Lower leg skin (tissue), 4 donors: ENCODE data around the gene PDS5A. TPM values are rescaled to one million over a fixed set of nuclear protein-coding genes. Genes with fewer than 3 reads are reported as not detected.

Source experiments
- DNase-seq, 2 donors: peaks; one replicate each; pipeline ENCODE4 v3.0.0-alpha.2; 2019; ENCODE audit warnings: low spot score in 2 of 2
- H3K4me3 ChIP-seq: fragments of 200-600 bp; sonication (generic); 2 replicates; pipeline ENCODE4 v1.5.1; 2017; ENCODE audit warnings: mild to moderate bottlenecking, low read depth; ENCODE audit not compliant: poor library complexity, severe bottlenecking
- POLR2A ChIP-seq, 2 donors: fragments of 450-650 bp; IDR thresholded peaks; one replicate each; pipeline ENCODE4 v1.6.1; 2016 to 2017; ENCODE audit warnings: antibody characterized with exemption in 2 of 2, mild to moderate bottlenecking in 1 of 2, moderate library complexity in 1 of 2
- WGBS, 2 donors: methylation state at CpG; one replicate each; pipeline ENCODE4 v1.1.5; 2018; 5-methylcytosine and 5-hydroxymethylcytosine counted together
- intact Hi-C: fragments of 100-400 bp; cut with DNase I; formaldehyde crosslinking; loops from one replicate; pipeline ENCODE4 v1.15.0; 2023; ENCODE audit warnings: low total_unique reads
- total RNA-seq, 4 donors: library from RNA; depleted of rRNA; stranded (reverse); fragments of >200 nt; gene quantifications; one replicate each; pipeline ENCODE4 v1.1.0, GENCODE V29; 2016
- TF ChIP-seq, protein P1 (sequence below), 3 donors: fragments of 450-650 bp; IDR thresholded peaks; one replicate each; pipeline ENCODE4 v1.5.1; 2016; ENCODE audit warnings: antibody characterized with exemption in 3 of 3, mild to moderate bottlenecking in 3 of 3, moderate library complexity in 2 of 3

Gene PDS5A
- total RNA-seq, 4 donors from 2014 or later, result 45.7 to 57.6 (median 53.5) TPM

- no peak overlapping the region for H3K4me3 ChIP-seq
- no peak for DNase-seq
- 94 to 97% methylated on average over 5 of the region's 5 CpGs for WGBS, 2 donors
- TF ChIP-seq, protein P1, sequence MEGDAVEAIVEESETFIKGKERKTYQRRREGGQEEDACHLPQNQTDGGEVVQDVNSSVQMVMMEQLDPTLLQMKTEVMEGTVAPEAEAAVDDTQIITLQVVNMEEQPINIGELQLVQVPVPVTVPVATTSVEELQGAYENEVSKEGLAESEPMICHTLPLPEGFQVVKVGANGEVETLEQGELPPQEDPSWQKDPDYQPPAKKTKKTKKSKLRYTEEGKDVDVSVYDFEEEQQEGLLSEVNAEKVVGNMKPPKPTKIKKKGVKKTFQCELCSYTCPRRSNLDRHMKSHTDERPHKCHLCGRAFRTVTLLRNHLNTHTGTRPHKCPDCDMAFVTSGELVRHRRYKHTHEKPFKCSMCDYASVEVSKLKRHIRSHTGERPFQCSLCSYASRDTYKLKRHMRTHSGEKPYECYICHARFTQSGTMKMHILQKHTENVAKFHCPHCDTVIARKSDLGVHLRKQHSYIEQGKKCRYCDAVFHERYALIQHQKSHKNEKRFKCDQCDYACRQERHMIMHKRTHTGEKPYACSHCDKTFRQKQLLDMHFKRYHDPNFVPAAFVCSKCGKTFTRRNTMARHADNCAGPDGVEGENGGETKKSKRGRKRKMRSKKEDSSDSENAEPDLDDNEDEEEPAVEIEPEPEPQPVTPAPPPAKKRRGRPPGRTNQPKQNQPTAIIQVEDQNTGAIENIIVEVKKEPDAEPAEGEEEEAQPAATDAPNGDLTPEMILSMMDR (IDR thresholded peaks at IDR 0.05), result no peak
- no peak for TF ChIP-seq POLR2A (IDR thresholded peaks at IDR 0.05)
- intact Hi-C loops, result no loop called here
Measured at GRCh38 chr4:39888541-39888940, 89.2 kb downstream of the PDS5A start.

DNA sequence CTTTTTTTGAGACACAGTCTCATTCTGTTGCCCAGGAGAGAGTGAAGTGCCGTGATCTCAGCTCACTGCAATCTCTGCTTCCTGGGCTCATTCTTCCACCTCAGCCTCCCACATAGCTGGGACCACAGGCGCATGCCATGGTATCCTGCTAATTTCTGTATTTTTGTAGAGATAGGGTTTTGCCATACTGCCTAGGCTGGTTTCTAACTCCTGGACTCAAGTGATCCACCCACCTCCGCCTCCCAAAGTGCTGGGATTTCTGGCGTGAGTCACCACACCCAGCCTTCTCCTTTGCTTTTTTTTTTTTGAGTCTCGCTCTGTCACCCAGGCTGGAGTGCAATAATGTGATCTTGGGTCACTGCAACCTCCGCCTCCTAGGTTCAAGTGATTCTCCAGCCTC lies 94.1 kb downstream of the PDS5A start:
- intact Hi-C loops, result no loop called here
- WGBS, 2 donors, result 95 to 97% methylated on average over 6 of the region's 6 CpGs
- TF ChIP-seq POLR2A (IDR thresholded peaks at IDR 0.05), result no peak
- TF ChIP-seq, protein P1 (IDR thresholded peaks at IDR 0.05), result no peak
- no peak overlapping the region for H3K4me3 ChIP-seq
- no peak for DNase-seq

GRCh38 chr4:39881789-39882188 lies 95.9 kb downstream of the PDS5A start:
- DNase-seq, result no peak
- intact Hi-C loops, result no loop called here
- 90 to 95% methylated on average over 2 of the region's 2 CpGs for WGBS, 2 donors
- TF ChIP-seq POLR2A (IDR thresholded peaks at IDR 0.05), result no peak
- TF ChIP-seq, protein P1 (IDR thresholded peaks at IDR 0.05), result no peak
- no peak overlapping the region for H3K4me3 ChIP-seq

DNA sequence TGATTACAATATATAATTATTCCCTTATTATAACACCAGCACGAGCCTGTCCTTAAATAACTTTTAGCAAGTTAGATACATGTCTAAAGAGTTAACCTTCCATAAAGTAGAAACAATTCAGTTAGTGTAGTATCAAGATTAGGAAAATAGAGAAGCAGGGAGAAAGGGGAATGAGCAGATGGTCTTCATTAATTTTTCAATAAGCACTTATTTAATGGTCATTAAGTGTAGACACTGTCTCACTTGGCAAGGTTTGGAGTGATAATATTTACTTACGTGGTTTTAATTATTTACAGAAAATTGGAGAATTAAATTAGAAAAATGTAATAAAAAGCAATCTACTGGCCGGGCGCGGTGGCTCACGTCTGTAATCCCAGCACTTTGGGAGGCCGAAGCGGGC lies 99.7 kb downstream of the PDS5A start:
- intact Hi-C loops, result no loop called here
- no peak overlapping the region for H3K4me3 ChIP-seq
- no peak for TF ChIP-seq POLR2A (IDR thresholded peaks at IDR 0.05)
- TF ChIP-seq, protein P1 (IDR thresholded peaks at IDR 0.05), result no peak
- 87 to 89% methylated on average over 8 of the region's 8 CpGs for WGBS, 2 donors
- DNase-seq, result no peak

DNA sequence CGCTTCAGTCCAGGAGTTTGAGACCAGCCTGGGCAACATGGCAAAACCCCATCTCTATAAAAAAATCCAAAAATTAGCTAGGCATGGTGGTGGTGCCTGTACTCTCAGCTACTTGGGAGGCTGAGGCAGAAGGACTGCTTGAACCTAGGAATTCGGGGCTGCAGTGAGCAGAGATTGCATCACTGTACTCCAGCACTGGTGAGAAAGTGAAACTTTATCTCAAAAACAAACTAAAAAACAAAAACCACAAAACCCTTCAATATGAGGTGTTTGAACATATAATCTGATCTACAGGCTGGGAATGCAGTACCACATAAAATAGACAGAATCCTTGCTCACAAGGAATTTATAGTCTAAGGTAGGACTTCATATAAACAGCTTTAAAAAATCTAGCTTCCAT lies 103.9 kb downstream of the PDS5A start:
- DNase-seq, result no peak
- TF ChIP-seq, protein P1 (IDR thresholded peaks at IDR 0.05), result no peak
- no peak for TF ChIP-seq POLR2A (IDR thresholded peaks at IDR 0.05)
- H3K4me3 ChIP-seq, result no peak overlapping the region
- WGBS, 2 donors, result 94 to 96% methylated on average over 2 of the region's 2 CpGs
- intact Hi-C loops, result no loop called here

DNA sequence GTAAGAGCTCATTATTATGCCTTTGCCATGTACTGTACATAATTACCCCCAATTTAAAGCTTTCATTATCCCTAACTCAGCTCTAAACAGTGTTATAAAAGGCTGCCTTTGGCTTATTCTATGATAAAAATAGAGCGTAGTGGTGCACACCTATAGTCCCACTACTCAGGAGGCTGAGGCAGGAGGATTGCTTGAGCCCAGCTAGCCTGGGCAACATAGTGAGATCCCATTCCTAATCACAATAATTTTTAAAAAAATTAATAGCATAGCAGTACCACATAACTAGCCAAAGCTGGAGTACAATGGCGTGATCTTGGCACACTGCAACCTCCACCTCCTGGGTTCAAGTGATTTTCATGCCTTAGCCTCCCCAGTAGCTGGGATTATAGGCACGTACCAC lies 112.4 kb downstream of the PDS5A start:
- no peak for DNase-seq
- H3K4me3 ChIP-seq, result no peak overlapping the region
- TF ChIP-seq, protein P1 (IDR thresholded peaks at IDR 0.05), result no peak
- no peak for TF ChIP-seq POLR2A (IDR thresholded peaks at IDR 0.05)
- intact Hi-C loops, result no loop called here
- 96 to 97% methylated on average over 3 of the region's 3 CpGs for WGBS, 2 donors
